Calu3 (cell line): Measurements from ENCODE around the gene C7orf33. TPM values are rescaled to one million over a fixed set of nuclear protein-coding genes. Genes with fewer than 3 reads are reported as not detected.

ENCODE experiments used
- BruUV-seq: library from RNA; stranded (reverse); fragments of 400-500 nt; replicated peaks from 2 replicates; lab custom pipeline; 2021; lab: Mats Ljungman, UMichigan
- CTCF ChIA-PET: fragments of 300-600 bp; sonication (Branson Sonifier 250); formaldehyde crosslinking; loops from one replicate; lab custom pipeline; 2022; ENCODE audit warnings: antibody characterized with exemption; lab: Charles Lee
- DNase-seq: peaks from one replicate; pipeline ENCODE4 v3.0.0; 2022
- H3K27ac Mint-ChIP-seq: one replicate; pipeline ENCODE4 v1.8.0; 2022; ENCODE audit warnings: mixed read lengths; ENCODE audit not compliant: unreplicated experiment
- H3K27me3 Mint-ChIP-seq: one replicate; pipeline ENCODE4 v1.8.0; 2022; ENCODE audit warnings: mixed read lengths; ENCODE audit not compliant: unreplicated experiment
- H3K36me3 Mint-ChIP-seq: one replicate; pipeline ENCODE4 v1.8.0; 2022; ENCODE audit warnings: mild to moderate bottlenecking, moderate library complexity, mixed read lengths; ENCODE audit not compliant: insufficient read depth, unreplicated experiment
- H3K4me1 Mint-ChIP-seq: one replicate; pipeline ENCODE4 v1.8.0; 2022; ENCODE audit warnings: mild to moderate bottlenecking, low read depth, mixed read lengths; ENCODE audit not compliant: unreplicated experiment
- H3K4me3 Mint-ChIP-seq: one replicate; pipeline ENCODE4 v1.8.0; 2022; ENCODE audit warnings: mild to moderate bottlenecking, low read depth, moderate library complexity, mixed read lengths; ENCODE audit not compliant: unreplicated experiment
- H3K9me3 Mint-ChIP-seq: one replicate; pipeline ENCODE4 v1.8.0; 2022; ENCODE audit warnings: low read depth, mixed read lengths; ENCODE audit not compliant: unreplicated experiment
- intact Hi-C: fragments of 100-400 bp; cut with micrococcal nuclease; formaldehyde crosslinking; loops from one replicate; pipeline ENCODE4 v1.10.0; 2022; ENCODE audit not compliant: unreplicated experiment
- total RNA-seq: library from RNA; stranded (reverse); gene quantifications from 2 replicates; pipeline ENCODE4 v1.2.3, GENCODE V29; 2022
- TF ChIP-seq, protein P1 (sequence below): fragments of 200-600 bp; IDR thresholded peaks from one replicate; pipeline ENCODE4 v1.8.0; 2022; ENCODE audit warnings: antibody characterized with exemption; ENCODE audit not compliant: unreplicated experiment

Gene C7orf33
- total RNA-seq, 1 experiment from 2014 or later: not detected

- CTCF ChIA-PET: interaction anchor here (0.6 to 0.7 kb wide), 2 partner anchors 16 to 340 kb away, joined by 3 read pairs; no protein-coding TSS in a partner anchor
- H3K4me3 Mint-ChIP-seq: no peak overlapping the region
- TF ChIP-seq, protein P1, sequence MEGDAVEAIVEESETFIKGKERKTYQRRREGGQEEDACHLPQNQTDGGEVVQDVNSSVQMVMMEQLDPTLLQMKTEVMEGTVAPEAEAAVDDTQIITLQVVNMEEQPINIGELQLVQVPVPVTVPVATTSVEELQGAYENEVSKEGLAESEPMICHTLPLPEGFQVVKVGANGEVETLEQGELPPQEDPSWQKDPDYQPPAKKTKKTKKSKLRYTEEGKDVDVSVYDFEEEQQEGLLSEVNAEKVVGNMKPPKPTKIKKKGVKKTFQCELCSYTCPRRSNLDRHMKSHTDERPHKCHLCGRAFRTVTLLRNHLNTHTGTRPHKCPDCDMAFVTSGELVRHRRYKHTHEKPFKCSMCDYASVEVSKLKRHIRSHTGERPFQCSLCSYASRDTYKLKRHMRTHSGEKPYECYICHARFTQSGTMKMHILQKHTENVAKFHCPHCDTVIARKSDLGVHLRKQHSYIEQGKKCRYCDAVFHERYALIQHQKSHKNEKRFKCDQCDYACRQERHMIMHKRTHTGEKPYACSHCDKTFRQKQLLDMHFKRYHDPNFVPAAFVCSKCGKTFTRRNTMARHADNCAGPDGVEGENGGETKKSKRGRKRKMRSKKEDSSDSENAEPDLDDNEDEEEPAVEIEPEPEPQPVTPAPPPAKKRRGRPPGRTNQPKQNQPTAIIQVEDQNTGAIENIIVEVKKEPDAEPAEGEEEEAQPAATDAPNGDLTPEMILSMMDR: no peak
These were observed 32.5 kb downstream of the C7orf33 start for GRCh38 chr7:148622887-148623585.

GRCh38 chr7:148623586-148624282 lies 33.2 kb downstream of the C7orf33 start:
- H3K27ac Mint-ChIP-seq: no peak overlapping the region
- no TSS peak for BruUV-seq
- intact Hi-C loops: no loop called here
- no peak for DNase-seq
- H3K4me3 Mint-ChIP-seq: no peak overlapping the region
- H3K27me3 Mint-ChIP-seq: no peaks in the 10 kb centered on the region
- H3K4me1 Mint-ChIP-seq: peaks cover 14% of the 10 kb centered on the region
- CTCF ChIA-PET: interaction anchor here (0.6 to 0.7 kb wide), 3 partner anchors 15 to 339 kb away, joined by 3 read pairs; no protein-coding TSS in a partner anchor
- TF ChIP-seq, protein P1: no peak
- no peaks in the 10 kb centered on the region for H3K9me3 Mint-ChIP-seq
- H3K36me3 Mint-ChIP-seq: no peaks in the 10 kb centered on the region

More at GRCh38 chr7:148622887-148623585, 32.5 kb downstream of the C7orf33 start:
- H3K36me3 Mint-ChIP-seq: no peaks in the 10 kb centered on the region
- BruUV-seq: no TSS peak
- peaks cover 4% of the 10 kb centered on the region for H3K9me3 Mint-ChIP-seq
- no peak for DNase-seq
- intact Hi-C loops: no loop called here
- no peaks in the 10 kb centered on the region for H3K27me3 Mint-ChIP-seq
- H3K4me1 Mint-ChIP-seq: peaks cover 14% of the 10 kb centered on the region
- no peak overlapping the region for H3K27ac Mint-ChIP-seq

DNA sequence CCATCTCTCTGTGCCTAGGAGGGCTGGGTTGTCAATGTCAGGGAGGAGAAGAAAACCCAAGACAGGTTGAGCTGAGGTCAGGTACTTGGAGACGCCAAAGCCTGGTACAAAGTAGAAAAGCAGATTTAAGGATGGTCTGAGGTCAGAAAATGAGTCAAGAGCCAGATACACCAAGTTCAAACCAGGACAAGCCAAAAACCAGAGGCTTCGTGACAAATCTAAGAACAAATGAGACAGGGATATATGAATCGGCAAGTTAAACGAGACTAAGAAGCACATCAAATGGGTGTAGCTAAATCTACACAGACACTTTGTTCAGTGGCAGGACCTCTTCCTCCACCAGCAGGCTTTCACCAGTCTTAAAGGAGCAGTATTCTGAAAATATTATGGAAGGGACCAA lies 34.2 kb downstream of the C7orf33 start:
- CTCF ChIA-PET: no interaction called here
- no peak overlapping the region for H3K4me3 Mint-ChIP-seq
- H3K4me1 Mint-ChIP-seq: peaks cover 14% of the 10 kb centered on the region
- DNase-seq: no peak
- H3K27ac Mint-ChIP-seq: no peak overlapping the region
- BruUV-seq: no TSS peak
- H3K27me3 Mint-ChIP-seq: peaks cover 6% of the 10 kb centered on the region
- TF ChIP-seq, protein P1: no peak
- no peaks in the 10 kb centered on the region for H3K9me3 Mint-ChIP-seq
- intact Hi-C loops: no loop called here
- no peaks in the 10 kb centered on the region for H3K36me3 Mint-ChIP-seq

DNA sequence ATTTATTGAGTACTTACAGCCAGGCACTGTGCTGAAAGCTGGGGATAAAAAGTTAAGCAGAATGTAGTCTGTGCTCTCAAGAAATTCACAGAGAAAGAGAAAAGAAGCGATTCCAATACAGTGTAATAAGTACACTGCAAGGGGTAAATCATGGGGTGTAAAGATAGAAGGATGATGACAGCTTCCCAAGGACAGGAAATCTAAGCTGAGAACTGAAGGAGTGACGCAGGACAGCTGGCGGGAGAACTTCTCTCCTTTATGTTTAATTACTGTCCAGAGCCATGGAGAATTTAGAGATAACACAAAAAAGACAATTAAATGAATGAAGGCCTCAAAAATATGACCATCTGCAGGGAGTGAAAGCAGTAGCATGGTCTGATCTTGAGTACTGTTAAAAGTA lies 34.8 kb downstream of the C7orf33 start:
- peaks cover 12% of the 10 kb centered on the region for H3K27me3 Mint-ChIP-seq
- intact Hi-C loops: no loop called here
- CTCF ChIA-PET: no interaction called here
- no peaks in the 10 kb centered on the region for H3K9me3 Mint-ChIP-seq
- H3K4me3 Mint-ChIP-seq: no peak overlapping the region
- no peak overlapping the region for H3K27ac Mint-ChIP-seq
- DNase-seq: no peak
- H3K4me1 Mint-ChIP-seq: peaks cover 13% of the 10 kb centered on the region
- H3K36me3 Mint-ChIP-seq: no peaks in the 10 kb centered on the region
- BruUV-seq: no TSS peak
- TF ChIP-seq, protein P1: no peak
